WERI-Rb-1 (cell line): ENCODE measurements around the gene PKN2.
"Not testable (repeated sequence)": the region's sequence is repeated elsewhere in the genome, so short reads cannot be mapped to it uniquely, and the experiment has no call there.

Experiments used
- DNase-seq: peaks from one replicate; pipeline ENCODE4 v3.0.0-alpha.2; 2020
- H3K27ac ChIP-seq: fragments of 250-450 bp; sonication (Bioruptor Pico); 2 replicates; pipeline ENCODE4 v1.5.1; 2020; ENCODE audit warnings: mild to moderate bottlenecking, moderate library complexity
- H3K27me3 ChIP-seq: fragments of 250-450 bp; sonication (Bioruptor Pico); 2 replicates; pipeline ENCODE4 v1.5.1; 2021; ENCODE audit warnings: mild to moderate bottlenecking, low read depth, moderate library complexity; ENCODE audit not compliant: insufficient read depth, severe bottlenecking
- H3K36me3 ChIP-seq: fragments of 250-450 bp; sonication (Bioruptor Pico); 2 replicates; pipeline ENCODE4 v1.5.1; 2020; ENCODE audit warnings: mild to moderate bottlenecking, moderate library complexity
- H3K4me3 ChIP-seq: 2 replicates; pipeline ENCODE4 v1.5.1; 2011; ENCODE audit warnings: low read depth, mild to moderate bottlenecking, control low read depth, low read length
- H3K9me3 ChIP-seq: fragments of 250-450 bp; sonication (Bioruptor Pico); 2 replicates; pipeline ENCODE4 v1.5.1; 2021; ENCODE audit warnings: mild to moderate bottlenecking, moderate library complexity; ENCODE audit not compliant: severe bottlenecking
- TF ChIP-seq, protein P1 (sequence below): IDR thresholded peaks from 2 replicates; pipeline ENCODE4 v1.5.1; 2011; ENCODE audit warnings: low read depth, mild to moderate bottlenecking, control low read depth, inconsistent platforms, low read length

PKN2 gene

GRCh38 chr1:88812366-88812765, 128.3 kb downstream of the PKN2 start:
- Histone ChIP-seq H3K36me3 (peaks cover 92% of the 10 kb centered on the region), H3K9me3 (no peaks in the 10 kb centered on the region)

GRCh38 chr1:88813471-88813870, 129.4 kb downstream of the PKN2 start:
- TF ChIP-seq, protein P1, sequence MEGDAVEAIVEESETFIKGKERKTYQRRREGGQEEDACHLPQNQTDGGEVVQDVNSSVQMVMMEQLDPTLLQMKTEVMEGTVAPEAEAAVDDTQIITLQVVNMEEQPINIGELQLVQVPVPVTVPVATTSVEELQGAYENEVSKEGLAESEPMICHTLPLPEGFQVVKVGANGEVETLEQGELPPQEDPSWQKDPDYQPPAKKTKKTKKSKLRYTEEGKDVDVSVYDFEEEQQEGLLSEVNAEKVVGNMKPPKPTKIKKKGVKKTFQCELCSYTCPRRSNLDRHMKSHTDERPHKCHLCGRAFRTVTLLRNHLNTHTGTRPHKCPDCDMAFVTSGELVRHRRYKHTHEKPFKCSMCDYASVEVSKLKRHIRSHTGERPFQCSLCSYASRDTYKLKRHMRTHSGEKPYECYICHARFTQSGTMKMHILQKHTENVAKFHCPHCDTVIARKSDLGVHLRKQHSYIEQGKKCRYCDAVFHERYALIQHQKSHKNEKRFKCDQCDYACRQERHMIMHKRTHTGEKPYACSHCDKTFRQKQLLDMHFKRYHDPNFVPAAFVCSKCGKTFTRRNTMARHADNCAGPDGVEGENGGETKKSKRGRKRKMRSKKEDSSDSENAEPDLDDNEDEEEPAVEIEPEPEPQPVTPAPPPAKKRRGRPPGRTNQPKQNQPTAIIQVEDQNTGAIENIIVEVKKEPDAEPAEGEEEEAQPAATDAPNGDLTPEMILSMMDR = no peak
- Histone ChIP-seq H3K36me3 (peaks cover 90% of the 10 kb centered on the region), H3K27me3 (no peaks in the 10 kb centered on the region), H3K4me3 (no peak overlapping the region), H3K9me3 (no peaks in the 10 kb centered on the region), H3K27ac (no peak overlapping the region)
- DNase-seq = no peak

More at GRCh38 chr1:88812366-88812765, 128.3 kb downstream of the PKN2 start:
- no peak for DNase-seq
- Histone ChIP-seq H3K27me3 (no peaks in the 10 kb centered on the region), H3K4me3 (no peak overlapping the region), H3K27ac (no peak overlapping the region)
- TF ChIP-seq, protein P1 = no peak

- not testable (repeated sequence) for H3K27me3 ChIP-seq, DNase-seq, H3K4me3 ChIP-seq, H3K9me3 ChIP-seq, H3K27ac ChIP-seq
- H3K36me3 ChIP-seq = peaks cover 70% of the 10 kb centered on the region
These were observed 135.6 kb downstream of the PKN2 start for GRCh38 chr1:88819642-88820041.

DNA sequence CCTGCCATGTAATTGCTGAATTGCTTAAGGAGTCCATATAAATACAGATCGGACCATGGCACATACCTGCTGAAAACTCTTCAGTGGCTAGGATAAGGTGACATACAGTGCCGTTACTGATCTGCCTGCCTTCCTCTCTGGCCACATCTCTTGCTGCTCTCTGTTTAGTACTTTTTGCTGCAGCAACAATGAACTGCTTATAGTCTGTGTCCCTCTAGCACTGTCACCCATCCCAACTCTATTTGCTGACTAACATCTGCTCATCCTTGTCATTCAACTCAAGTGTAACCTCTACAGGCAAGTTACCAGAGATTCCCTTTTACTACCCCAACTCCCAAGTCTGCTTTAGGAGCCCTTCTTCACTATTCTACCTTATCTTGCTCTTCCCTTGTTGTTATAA, 141.6 kb downstream of the PKN2 start:
- H3K27me3 ChIP-seq = no peaks in the 10 kb centered on the region
- no peak overlapping the region for H3K27ac ChIP-seq
- peaks cover 63% of the 10 kb centered on the region for H3K36me3 ChIP-seq
- H3K4me3 ChIP-seq = no peak overlapping the region
- no peak for DNase-seq
- no peaks in the 10 kb centered on the region for H3K9me3 ChIP-seq
- TF ChIP-seq, protein P1 = no peak

- Histone ChIP-seq H3K4me3 (no peak overlapping the region), H3K27ac (no peak overlapping the region), H3K9me3 (no peaks in the 10 kb centered on the region), H3K36me3 (peaks cover 14% of the 10 kb centered on the region), H3K27me3 (no peaks in the 10 kb centered on the region)
- TF ChIP-seq, protein P1 = no peak
- no peak for DNase-seq
These were observed 163.6 kb downstream of the PKN2 start for GRCh38 chr1:88847643-88848042.

- no peak for DNase-seq
These were observed 167.4 kb downstream of the PKN2 start for GRCh38 chr1:88851303-88852063.

More at GRCh38 chr1:88851303-88852063, 167.4 kb downstream of the PKN2 start:
- no peaks in the 10 kb centered on the region for H3K27me3 ChIP-seq
- no peaks in the 10 kb centered on the region for H3K9me3 ChIP-seq
- H3K27ac ChIP-seq = no peak overlapping the region
- peaks cover 35% of the 10 kb centered on the region for H3K36me3 ChIP-seq
- no peak overlapping the region for H3K4me3 ChIP-seq
- TF ChIP-seq, protein P1 = no peak
